HG03108 (cell line): ENCODE measurements around the gene KLF6.

Source experiments
- ATAC-seq: cut with Tn5 transposase; IDR thresholded peaks from one replicate; pipeline ENCODE4 v1.9.1; 2021; ENCODE audit warnings: moderate library complexity; ENCODE audit not compliant: unreplicated experiment

The KLF6 gene

GRCh38 chr10:3784510-3785250, at the start of gene KLF6:
Gene KLF6 (minus strand): TSS chr10:3785209. CDS start chr10:3785014, 195 bp downstream.
- ATAC-seq, result no peak

- no peak for ATAC-seq
Observed at GRCh38 chr10:3834404-3834803, 49.4 kb upstream of the KLF6 start.

GRCh38 chr10:3833046-3833445, 48.0 kb upstream of the KLF6 start:
- no peak for ATAC-seq

GRCh38 chr10:3832022-3832786, 47.2 kb upstream of the KLF6 start:
- no peak for ATAC-seq

- no peak for ATAC-seq
Observed at GRCh38 chr10:3831608-3832007, 46.6 kb upstream of the KLF6 start.

GRCh38 chr10:3830946-3831345, 45.9 kb upstream of the KLF6 start:
- no peak for ATAC-seq

- ATAC-seq, result no peak
Observed at GRCh38 chr10:3829156-3830050, 44.4 kb upstream of the KLF6 start.

GRCh38 chr10:3828404-3829155, 43.6 kb upstream of the KLF6 start:
- ATAC-seq, result no peak

- ATAC-seq, result no peak
Observed at GRCh38 chr10:3827768-3828403, 42.9 kb upstream of the KLF6 start.

GRCh38 chr10:3827266-3827665, 42.3 kb upstream of the KLF6 start:
- no peak for ATAC-seq

GRCh38 chr10:3825862-3826351, 40.9 kb upstream of the KLF6 start:
- no peak for ATAC-seq

- ATAC-seq, result no peak
Observed at GRCh38 chr10:3825244-3825643, 40.2 kb upstream of the KLF6 start.

- no peak for ATAC-seq
Observed at GRCh38 chr10:3822541-3823330, 37.7 kb upstream of the KLF6 start.

- ATAC-seq, result no peak
Observed at GRCh38 chr10:3820255-3820654, 35.2 kb upstream of the KLF6 start.

- ATAC-seq, result no peak
Observed at GRCh38 chr10:3816995-3817394, 32.0 kb upstream of the KLF6 start.

- ATAC-seq, result no peak
Observed at GRCh38 chr10:3814838-3815220, 29.8 kb upstream of the KLF6 start.

GRCh38 chr10:3813986-3814837, 29.2 kb upstream of the KLF6 start:
- ATAC-seq, result no peak

- no peak for ATAC-seq
Observed at GRCh38 chr10:3813267-3813666, 28.3 kb upstream of the KLF6 start.
